Neural cell (in vitro differentiated cells): Measurements from ENCODE around the gene NSUN4. TPM values are rescaled to one million over a fixed set of nuclear protein-coding genes. Genes with fewer than 3 reads are reported as not detected.

Source experiments
- H2AFZ ChIP-seq: fragments of 200-600, 300-800 bp; sonication (generic), shearing (Covaris generic); 2 replicates; pipeline ENCODE4 v1.6.0; 2014; ENCODE audit warnings: low read depth, mild to moderate bottlenecking, antibody characterized with exemption, low read length, moderate library complexity
- H3F3A ChIP-seq: fragments of 200-600 bp; shearing (Covaris generic); 2 replicates; pipeline ENCODE4 v1.6.1; 2016; ENCODE audit warnings: mild to moderate bottlenecking, moderate library complexity, mixed read lengths, antibody characterized with exemption, low read length; ENCODE audit not compliant: insufficient read depth, poor library complexity, severe bottlenecking
- H3K27ac ChIP-seq: fragments of 200-600, 300-800 bp; sonication (generic), shearing (Covaris generic); 2 replicates; pipeline ENCODE4 v1.5.1; 2014; ENCODE audit warnings: mild to moderate bottlenecking, low read length, moderate library complexity
- H3K27me3 ChIP-seq: fragments of 300-800, 200-600 bp; sonication (generic), shearing (Covaris generic); 2 replicates; pipeline ENCODE4 v1.6.0; 2014; ENCODE audit warnings: mild to moderate bottlenecking, low read depth, low read length, moderate library complexity; ENCODE audit not compliant: insufficient read depth
- H3K36me3 ChIP-seq: fragments of 300-800, 200-600 bp; sonication (generic), shearing (Covaris generic); 2 replicates; pipeline ENCODE4 v1.5.1; 2014; ENCODE audit warnings: mild to moderate bottlenecking, antibody characterized with exemption, low read length, moderate library complexity; ENCODE audit not compliant: insufficient read depth
- H3K4me2 ChIP-seq: fragments of 300-800, 200-600 bp; sonication (generic), shearing (Covaris generic); 2 replicates; pipeline ENCODE4 v1.6.0; 2014; ENCODE audit warnings: mild to moderate bottlenecking, low read length
- H3K4me3 ChIP-seq: fragments of 300-800, 200-600 bp; sonication (generic), shearing (Covaris generic); 2 replicates; pipeline ENCODE4 v1.5.1; 2014; ENCODE audit warnings: mild to moderate bottlenecking, low read length, moderate library complexity
- H3K79me2 ChIP-seq: fragments of 200-600 bp; shearing (Covaris generic); replicated peaks from 2 replicates; pipeline ENCODE4 v1.6.0; 2014; ENCODE audit warnings: mild to moderate bottlenecking, low read length, moderate library complexity; ENCODE audit not compliant: insufficient read depth
- H3K9ac ChIP-seq: fragments of 300-800, 200-600 bp; sonication (generic), shearing (Covaris generic); 2 replicates; pipeline ENCODE4 v1.6.1; 2016; ENCODE audit warnings: mild to moderate bottlenecking, low read length, mixed read lengths
- H3K9me2 ChIP-seq: fragments of 200-600 bp; shearing (Covaris generic); 2 replicates; pipeline ENCODE4 v1.6.1; 2016; ENCODE audit warnings: mild to moderate bottlenecking, low read length, mixed read lengths; ENCODE audit not compliant: insufficient read depth
- H3K9me3 ChIP-seq: fragments of 200-600, 300-800 bp; sonication (generic), shearing (Covaris generic); 2 replicates; pipeline ENCODE4 v1.6.1; 2016; ENCODE audit warnings: mild to moderate bottlenecking, mixed run types, low read length, moderate library complexity, mixed read lengths
- H4K20me1 ChIP-seq: fragments of 200-600 bp; shearing (Covaris generic); 2 replicates; pipeline ENCODE4 v1.6.1; 2016; ENCODE audit warnings: mild to moderate bottlenecking, mixed run types; ENCODE audit not compliant: insufficient read depth
- CTCF ChIP-seq: fragments of 450-650 bp; IDR thresholded peaks from 2 replicates; pipeline ENCODE4 v1.5.1; 2014; ENCODE audit warnings: antibody characterized with exemption, mild to moderate bottlenecking, moderate library complexity; ENCODE audit not compliant: poor library complexity, severe bottlenecking
- EP300 ChIP-seq: fragments of 450-650 bp; conservative IDR thresholded peaks from 2 replicates; pipeline ENCODE4 v1.6.1; 2014; ENCODE audit warnings: antibody characterized with exemption, mild to moderate bottlenecking, moderate library complexity; ENCODE audit not compliant: poor library complexity, severe bottlenecking
- EZH2 ChIP-seq: fragments of 200-600, 300-800 bp; shearing (Covaris generic), sonication (generic); IDR thresholded peaks from 2 replicates; pipeline ENCODE4 v1.6.1; 2014; ENCODE audit warnings: antibody characterized with exemption, low read length, borderline replicate concordance, mild to moderate bottlenecking; ENCODE audit not compliant: insufficient read depth, poor library complexity, severe bottlenecking
- MXI1 ChIP-seq: fragments of 450-650 bp; conservative IDR thresholded peaks from 2 replicates; pipeline ENCODE4 v1.6.1; 2014; ENCODE audit warnings: antibody characterized with exemption, mild to moderate bottlenecking; ENCODE audit not compliant: poor library complexity, severe bottlenecking
- POLR2AphosphoS5 ChIP-seq: IDR thresholded peaks from 2 replicates; pipeline ENCODE4 v1.6.1; 2012
- RAD21 ChIP-seq: fragments of 450-650 bp; conservative IDR thresholded peaks from 2 replicates; pipeline ENCODE4 v1.6.1; 2014; ENCODE audit warnings: antibody characterized with exemption, mild to moderate bottlenecking, moderate library complexity
- REST ChIP-seq: IDR thresholded peaks from 2 replicates; pipeline ENCODE4 v1.6.1; 2012; ENCODE audit warnings: borderline replicate concordance
- SMC3 ChIP-seq: fragments of 450-650 bp; conservative IDR thresholded peaks from 2 replicates; pipeline ENCODE4 v1.6.1; 2014; ENCODE audit warnings: antibody characterized with exemption, mild to moderate bottlenecking, moderate library complexity; ENCODE audit not compliant: poor library complexity
- TAF1 ChIP-seq: IDR thresholded peaks from 2 replicates; pipeline ENCODE4 v1.6.1; 2012; ENCODE audit warnings: low read depth
- polyA plus RNA-seq: library from polyadenylated mRNA; depleted of rRNA; stranded (reverse); fragments of >200 nt; gene quantifications from 2 replicates; pipeline ENCODE4 v1.2.3, GENCODE V29; 2014

NSUN4 gene
- polyA plus RNA-seq, 1 donor from 2014 or later = 8.7 TPM

- no peak for TF ChIP-seq RAD21
- TF ChIP-seq REST = no peak
- TF ChIP-seq MXI1 = no peak
- no peak for TF ChIP-seq CTCF
- TF ChIP-seq TAF1 = no peak
- no peak for TF ChIP-seq SMC3
- no peak for TF ChIP-seq POLR2AphosphoS5
- no peak for TF ChIP-seq EZH2
- TF ChIP-seq EP300 = no peak
- Histone ChIP-seq H3K27ac (no peak overlapping the region), H3K27me3 (no peaks in the 10 kb centered on the region), H3K9ac (no peak overlapping the region), H4K20me1 (no peaks in the 10 kb centered on the region), H3K79me2 (no peaks in the 10 kb centered on the region), H2AFZ (no peak overlapping the region), H3K9me2 (no peaks in the 10 kb centered on the region), H3F3A (no peaks in the 10 kb centered on the region), H3K4me2 (no peak overlapping the region), H3K9me3 (no peaks in the 10 kb centered on the region), H3K36me3 (no peaks in the 10 kb centered on the region), H3K4me3 (no peak overlapping the region)
Measured at GRCh38 chr1:46380508-46380907, 39.9 kb downstream of the NSUN4 start.

GRCh38 chr1:46393510-46393909, 52.9 kb downstream of the NSUN4 start:
- H3K27me3 ChIP-seq = no peaks in the 10 kb centered on the region
- H3K36me3 ChIP-seq = no peaks in the 10 kb centered on the region
- H3K9ac ChIP-seq = peak overlapping the region; percentile 16
- no peaks in the 10 kb centered on the region for H3F3A ChIP-seq
- H3K9me3 ChIP-seq = no peaks in the 10 kb centered on the region
- no peaks in the 10 kb centered on the region for H3K79me2 ChIP-seq
- TF ChIP-seq TAF1 (no peak), EZH2 (no peak), POLR2AphosphoS5 (no peak), MXI1 (no peak), REST (no peak), RAD21 (no peak), SMC3 (no peak), EP300 (no peak), CTCF (no peak)
- H3K9me2 ChIP-seq = no peaks in the 10 kb centered on the region
- H3K4me3 ChIP-seq = peak overlapping the region; percentile 92
- H3K27ac ChIP-seq = no peak overlapping the region
- H4K20me1 ChIP-seq = no peaks in the 10 kb centered on the region
- H2AFZ ChIP-seq = no peak overlapping the region
- H3K4me2 ChIP-seq = peak overlapping the region; percentile 38
